ENCODE results near the gene MERTK.
"Not testable (repeated sequence)": the region's sequence is repeated elsewhere in the genome, so short reads cannot be mapped to it uniquely, and the experiment has no call there.

Gene MERTK

DNA sequence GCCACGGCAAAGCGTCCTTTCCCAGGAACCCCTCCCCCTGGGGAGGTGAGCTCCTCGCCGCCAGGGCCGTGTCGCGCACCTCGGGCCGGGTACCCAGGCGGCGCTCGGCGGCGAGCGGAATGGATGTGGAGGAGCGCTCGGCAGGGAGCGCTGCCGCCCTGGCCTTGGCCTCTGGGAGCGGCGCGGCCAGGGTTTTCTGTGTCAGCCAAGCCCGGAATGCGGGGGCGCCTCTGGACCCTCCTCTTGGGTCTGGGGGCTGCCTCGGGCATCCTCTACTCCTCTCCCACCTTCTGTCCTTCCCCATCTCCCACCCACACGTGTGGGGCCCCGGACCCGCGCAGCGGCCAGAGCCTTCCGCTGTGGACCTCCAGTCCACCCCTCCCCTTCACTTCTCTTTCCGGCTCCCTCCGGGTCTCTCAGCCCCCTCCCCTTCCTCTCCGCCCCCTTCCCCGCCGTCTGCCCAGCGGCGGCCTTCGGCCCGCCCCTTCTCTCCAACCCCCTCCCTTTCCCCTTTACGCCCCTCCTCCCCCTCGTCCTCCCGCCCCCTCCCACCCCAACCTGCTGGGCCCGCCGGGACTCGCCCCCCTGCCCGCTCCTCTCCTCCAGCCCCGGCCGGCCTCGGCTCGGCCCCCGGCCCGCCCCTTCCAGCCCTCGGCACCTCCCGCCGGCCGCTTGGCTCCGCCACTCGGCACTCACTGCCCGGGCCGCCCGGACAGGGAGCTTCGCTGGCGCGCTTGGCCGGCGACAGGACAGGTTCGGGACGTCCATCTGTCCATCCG, at the start of gene MERTK:
Gene MERTK, plus strand, starts transcription at position 684 of the 779 bp plus-strand sequence. CDS start 129 bp downstream, outside the sequence.
- DNase-seq, result peak; percentile 48

DNA sequence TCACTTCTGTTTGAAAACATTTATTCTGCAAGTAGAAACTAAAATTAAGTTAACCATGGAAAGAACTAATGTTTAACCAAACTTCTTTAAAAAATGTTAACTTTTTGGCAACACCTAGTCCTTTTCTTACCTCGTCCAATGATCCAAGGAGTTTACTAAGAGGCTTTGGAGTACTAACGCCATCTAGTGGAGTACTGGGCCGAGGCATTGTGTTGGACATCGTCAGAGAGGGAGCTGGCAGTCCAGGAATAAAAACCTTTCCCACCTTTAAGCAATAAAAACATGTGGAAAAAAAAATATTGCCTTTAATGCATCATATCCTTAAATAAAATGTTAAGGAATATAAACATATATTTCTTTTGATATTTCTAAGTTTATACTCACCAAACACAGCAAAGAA, 47.8 kb upstream of the MERTK start:
- DNase-seq, result peak; percentile 30

DNA sequence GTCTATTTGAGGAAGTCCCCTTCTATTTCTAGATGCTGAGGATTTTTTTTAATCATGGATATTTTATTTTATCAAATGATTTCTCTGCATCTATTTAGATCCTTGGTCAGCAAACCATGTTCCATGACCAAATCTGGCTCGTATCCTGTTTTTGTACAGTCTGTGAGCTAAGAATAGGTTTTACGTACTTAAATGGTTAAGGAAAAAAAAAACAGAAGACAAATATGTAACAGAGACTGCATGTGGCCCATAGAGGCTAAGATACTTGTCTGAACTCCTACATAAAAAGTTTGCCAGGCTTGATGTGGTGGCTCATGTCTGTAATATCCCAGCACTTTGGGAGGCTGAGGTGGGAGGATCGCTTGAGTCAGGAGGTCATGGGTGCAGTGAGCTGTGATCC, 45.9 kb upstream of the MERTK start:
- DNase-seq, result not testable (repeated sequence)

DNA sequence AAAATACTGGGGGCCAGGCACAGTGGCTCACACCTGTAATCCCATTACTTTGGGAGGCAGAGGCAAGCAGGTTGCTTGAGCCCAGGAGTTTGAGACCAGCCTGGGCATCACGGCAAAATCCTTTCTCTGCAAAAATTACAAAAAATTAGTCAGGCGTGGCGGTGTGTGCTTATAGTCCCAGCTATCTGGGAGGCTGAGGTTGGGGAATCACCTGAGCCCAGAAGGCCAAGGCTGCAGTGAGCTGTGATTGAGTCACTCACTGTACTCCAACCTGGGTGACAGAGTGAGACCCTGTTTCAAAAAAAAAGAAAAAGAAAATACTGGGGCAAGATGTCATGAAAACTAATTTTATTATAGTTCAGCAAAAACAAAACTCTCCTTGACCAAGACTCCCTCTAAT, 38.4 kb upstream of the MERTK start:
- not testable (repeated sequence) for DNase-seq

DNA sequence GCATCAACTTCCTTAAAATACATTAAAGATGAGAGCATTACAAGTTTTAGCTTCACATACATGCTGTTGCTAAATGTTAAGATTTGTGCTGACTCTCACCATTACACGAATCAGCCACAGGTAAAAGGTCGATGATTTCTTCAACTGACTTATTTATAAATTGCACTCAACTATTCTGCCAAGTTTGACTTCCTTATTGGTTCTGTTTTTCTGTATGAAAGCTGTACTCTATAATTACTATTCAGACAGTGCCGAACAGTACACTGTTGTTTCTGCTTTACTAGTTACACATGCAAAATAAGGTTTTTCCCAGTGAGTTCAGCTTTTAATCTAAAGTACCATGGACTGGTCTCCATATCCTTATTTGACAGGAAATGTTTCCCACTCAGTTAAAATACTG, 33.3 kb upstream of the MERTK start:
- not testable (repeated sequence) for DNase-seq

DNA sequence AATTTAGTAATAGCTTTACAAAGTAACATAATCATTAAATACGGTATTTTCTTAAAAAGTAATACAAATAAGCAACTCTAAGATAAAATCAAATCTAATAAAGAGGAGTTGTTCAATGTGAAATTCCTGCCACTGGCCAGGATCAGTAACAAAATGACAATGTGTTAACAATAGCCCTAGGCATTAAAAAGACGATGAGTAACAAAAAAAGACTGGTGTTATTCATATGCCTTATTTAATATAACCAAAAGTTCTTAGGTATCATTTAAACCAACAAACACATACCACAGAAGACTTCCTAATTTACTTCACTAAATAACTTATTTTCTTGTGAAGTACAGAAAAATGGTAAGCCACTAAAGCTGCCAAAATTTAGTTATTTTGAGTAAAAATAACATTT, 25.6 kb upstream of the MERTK start:
- not testable (repeated sequence) for DNase-seq

DNA sequence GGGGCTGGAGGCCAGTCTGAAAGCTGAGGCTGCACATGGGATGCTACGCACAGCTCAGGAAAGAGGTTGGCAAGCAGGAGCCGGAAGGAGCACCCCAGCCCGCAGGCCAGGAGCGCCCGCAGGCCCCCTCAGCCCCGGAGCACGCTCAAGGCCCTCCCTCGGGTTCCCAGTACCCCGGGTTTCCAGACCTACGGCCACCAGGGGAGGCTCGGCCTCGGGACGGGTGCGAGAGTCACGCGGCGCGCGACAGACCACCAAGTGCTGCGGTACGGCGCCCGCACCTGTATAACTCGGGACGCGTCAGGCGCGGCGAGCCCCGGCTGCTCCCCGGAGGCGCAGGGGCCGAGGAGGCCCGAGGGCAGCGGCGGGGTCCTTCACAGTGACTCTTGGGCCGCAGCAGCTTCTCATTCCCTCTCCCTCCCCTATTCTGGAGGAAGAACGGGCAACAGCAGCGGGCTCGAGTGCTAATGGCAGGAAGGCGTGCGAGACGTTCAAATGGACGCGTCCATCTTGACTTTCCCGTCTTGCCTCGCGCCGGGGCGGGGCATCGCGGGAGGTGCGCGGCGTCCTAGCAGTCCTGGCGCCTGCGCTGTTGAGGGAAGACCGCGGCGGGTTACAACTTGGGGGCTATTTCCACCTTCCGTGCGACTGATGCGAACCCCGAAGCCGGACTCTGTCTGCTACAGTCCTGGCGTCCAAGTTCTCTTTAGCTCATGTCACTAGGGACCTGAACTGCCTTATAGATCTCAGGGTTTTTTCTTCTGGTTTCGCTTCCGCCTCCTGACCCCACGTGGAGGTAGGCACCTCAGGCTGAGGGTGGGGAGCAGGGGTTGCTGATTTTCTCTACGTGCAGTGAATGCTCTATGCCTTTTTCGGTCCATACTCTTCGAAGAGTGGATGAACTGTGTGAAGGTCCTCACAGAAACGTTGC, 14.5 kb upstream of the MERTK start, which contains the start of gene ANAPC1:
Gene ANAPC1, minus strand, starts transcription at position 533 of the 931 bp plus-strand sequence. CDS start 3,368 bp downstream, outside the sequence.
- peak; percentile 92 for DNase-seq

DNA sequence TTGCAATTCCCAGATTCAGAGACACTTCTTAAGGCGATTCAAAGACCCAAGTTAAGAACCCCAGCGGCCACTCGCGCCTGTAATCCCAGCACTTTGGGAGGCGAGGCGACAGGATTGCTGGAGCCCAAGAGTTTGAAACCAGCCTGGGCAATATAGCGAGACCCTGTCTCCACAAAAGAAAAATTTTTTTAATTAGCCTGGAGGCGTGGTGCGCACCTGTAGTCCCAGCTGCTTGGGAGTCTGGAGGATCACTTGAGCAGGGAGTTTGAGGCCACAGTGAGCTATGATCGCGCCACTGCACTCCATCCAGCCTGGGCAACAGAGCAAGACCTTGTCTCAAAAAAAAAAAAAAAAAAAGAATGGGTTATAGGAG, 13.8 kb upstream of the MERTK start:
- DNase-seq, result no peak

DNA sequence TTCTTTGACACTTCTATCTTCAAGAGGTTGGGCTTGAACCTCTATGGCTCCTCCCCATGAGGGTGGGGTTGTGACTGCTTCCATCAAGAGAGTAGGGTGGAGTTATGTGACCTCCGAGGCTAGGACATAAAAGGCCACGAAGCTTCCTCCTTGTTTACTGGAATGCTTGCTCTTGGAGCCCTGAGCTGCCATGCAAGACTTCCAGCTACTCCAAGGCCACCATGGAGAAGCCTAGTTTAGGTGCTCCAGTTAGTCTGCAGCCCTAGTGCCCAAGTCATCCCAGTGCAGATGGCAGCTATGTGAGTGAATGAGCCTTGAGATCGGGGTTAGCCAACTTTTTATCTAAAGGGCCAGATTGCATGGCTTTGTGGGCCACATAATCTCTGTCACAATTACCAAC, 2.4 kb upstream of the MERTK start:
- DNase-seq, result peak; percentile 70

DNA sequence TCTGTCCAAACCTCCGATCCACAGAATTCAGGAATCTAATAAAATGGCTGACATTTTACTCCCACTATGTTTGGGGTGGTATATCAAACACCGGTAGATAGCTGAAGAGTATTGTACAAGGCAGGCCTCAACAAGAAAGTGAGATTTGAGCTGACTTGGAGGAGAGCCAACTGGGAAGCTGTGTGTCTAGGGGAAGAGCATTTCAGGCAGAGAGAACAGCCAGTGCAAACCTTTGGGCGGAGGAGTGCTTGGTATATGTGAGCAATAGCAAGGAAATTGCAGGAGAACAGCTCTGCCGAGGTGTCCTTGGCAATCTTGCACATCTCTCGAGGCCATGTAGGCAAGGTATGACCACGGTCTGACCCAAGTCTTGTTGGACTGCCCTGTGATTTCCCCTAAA, 1.8 kb upstream of the MERTK start:
- peak; percentile 32 for DNase-seq

DNA sequence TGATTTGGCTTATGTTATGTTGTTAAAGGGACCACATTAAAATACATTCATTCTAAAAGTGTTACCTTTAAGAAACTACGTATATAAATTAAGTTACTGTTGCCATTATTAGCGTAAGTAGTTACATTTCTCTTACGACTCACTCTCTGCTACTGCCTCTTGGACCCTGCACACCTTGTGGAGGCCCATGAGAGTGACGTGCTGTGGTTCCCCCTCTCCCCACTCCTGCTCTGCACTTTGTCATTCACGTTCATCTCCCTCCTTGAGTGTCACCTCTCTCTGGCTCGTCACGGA, 830 bp upstream of the MERTK start:
- no peak for DNase-seq

DNA sequence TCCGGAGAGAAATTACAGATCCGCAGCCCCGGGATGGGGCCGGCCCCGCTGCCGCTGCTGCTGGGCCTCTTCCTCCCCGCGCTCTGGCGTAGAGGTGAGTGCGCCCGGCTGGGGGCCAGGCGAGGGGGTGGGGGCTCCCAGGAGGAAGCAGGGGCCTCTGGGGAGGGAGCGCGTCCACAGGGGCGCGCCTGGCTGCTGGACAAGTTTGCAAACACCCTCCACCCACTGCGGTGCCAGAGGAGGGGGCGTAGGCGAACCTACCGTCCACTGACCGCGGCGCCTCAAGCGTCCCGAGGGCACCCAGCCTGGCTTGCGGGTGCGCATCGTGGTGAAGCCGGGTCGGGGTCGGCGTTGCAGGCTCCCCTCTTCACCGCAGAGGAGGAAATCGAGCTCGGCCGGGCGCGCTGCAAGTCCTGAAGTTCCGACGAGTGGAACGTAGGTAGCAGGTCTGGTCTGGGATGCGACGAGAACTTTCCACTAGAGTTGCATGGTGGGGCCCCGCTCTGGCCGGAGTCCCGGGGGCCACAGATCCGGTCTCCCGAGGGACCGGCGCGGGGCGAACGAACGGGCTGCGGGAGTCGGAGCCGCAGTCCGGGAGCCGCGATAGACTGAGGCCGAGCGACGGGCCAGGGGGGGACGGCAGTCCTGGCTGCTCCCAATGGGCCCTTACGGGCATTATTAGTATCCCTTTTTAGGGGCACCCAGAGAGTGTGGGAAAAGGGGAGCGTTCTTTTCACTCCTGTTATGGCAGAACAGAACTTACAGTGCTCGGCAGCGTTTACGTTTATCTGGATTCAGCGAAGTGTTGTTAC, 502 bp downstream of the MERTK start:
- DNase-seq, result peak; percentile 27

DNA sequence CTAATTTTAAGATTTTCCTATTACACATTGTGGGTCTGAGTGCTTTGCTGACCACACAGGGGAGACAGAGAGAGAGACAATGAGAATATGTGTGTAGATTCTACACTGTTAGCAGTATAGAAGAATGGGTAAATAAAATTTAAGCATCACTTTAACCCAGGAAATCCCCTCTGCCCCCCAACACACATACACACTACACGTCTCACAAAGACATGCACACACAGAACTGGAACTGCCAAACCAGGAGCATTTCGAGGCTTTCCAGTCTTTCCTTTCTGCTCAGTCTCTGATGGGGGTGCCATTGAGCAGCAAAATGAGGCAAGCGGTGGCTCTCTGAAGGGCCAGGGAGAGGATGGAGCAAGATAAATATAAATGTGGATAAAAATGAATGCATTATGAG, 2.5 kb downstream of the MERTK start:
- peak; percentile 61 for DNase-seq

DNA sequence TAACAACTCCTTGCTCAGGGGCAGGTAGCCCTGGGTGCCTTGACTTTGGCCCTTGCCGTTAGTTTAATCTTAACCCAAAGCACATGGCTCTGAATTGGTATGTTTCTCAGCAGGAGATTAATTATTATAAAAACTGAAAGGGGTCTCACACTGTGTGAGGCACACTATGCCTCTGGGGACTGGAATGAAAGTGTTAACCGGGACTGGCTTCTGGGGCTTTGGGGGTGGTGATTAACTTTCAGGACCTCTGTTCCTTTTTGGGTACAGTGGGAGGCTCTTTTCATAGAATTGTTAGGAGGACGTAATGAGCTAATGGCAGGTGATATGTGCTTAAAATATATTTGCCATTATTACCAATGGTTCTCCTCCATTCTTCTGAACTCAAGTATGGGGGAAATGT, 5.1 kb downstream of the MERTK start:
- DNase-seq, result no peak

DNA sequence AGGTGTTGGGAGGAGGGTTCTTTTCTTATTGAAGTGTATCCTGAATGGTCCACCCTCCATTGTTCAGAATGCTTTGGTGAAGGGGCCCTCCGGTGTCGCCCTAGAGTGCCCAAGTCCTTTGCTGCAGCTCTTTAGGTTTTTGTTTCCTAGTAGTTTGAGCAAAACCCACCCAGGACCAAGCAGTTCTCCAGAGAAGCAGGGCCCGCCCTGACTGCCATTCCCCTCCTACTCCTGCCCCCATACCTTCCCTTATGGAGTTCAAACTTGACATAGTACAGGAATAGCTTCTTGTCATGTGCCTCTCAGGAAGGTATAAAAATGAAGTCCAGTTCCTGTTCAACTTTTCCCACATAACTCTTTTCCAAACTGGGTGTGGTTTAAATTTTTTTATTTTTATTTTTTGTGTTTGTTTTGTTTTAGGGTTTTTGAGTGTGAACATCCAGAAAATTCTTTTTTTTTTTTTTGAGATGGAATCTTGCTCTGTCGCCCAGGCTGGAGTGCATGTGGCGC, 5.6 kb downstream of the MERTK start:
- DNase-seq, result no peak

DNA sequence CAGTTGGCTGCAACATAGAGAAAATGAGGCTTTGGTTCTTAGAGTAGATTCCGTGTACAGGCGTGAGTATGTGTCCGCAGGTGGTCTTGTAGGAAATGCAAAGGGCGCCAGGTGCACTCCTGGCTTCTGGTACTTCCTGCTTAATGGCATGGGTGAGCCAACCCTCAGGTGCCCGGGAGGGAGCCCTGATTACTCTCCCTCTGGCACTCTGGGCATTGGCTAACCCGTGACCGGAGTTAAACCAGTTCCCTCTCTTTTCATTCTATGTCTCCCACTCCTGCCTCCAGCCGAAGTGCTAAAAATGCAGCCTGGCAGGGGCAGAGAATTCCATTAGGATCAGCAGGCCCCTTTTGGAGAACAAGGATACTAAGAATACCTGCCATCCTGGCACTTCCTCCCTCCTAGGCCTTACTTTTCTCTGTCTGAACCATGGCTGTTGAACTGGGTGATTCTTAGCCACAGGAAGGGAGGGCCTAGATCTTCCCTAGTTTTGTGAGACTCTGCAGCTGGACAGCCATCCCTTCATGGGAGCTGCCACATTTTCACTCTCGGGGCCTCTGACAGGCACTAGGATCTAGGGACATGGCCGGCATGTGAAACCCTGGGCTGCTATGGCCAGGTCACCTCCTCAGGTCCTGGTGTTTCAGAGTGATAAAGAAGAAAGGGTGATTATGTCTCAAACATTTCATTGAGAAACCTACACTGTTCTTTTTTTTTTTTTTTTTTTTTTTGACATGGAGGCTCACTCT, 6.5 kb downstream of the MERTK start:
- no peak for DNase-seq

DNA sequence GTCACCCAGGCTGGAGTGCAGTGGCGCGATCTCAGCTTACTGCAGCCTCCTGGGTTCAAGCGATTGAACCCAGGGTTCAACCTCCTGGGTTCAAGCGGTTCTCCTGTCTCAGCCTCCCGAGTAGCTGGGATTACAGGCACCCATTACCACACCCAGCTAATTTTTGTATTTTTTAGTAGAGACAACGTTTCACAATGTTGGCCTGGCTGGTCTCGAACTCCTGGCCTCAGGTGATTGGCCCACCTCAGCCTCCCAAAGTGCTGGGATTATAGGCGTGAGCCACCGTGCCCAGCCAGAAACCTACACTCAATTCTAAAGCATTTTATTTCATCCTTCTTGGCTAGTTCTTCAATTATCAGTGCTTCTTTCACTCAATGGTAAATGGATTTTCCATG, 7.1 kb downstream of the MERTK start:
- DNase-seq, result not testable (repeated sequence)

DNA sequence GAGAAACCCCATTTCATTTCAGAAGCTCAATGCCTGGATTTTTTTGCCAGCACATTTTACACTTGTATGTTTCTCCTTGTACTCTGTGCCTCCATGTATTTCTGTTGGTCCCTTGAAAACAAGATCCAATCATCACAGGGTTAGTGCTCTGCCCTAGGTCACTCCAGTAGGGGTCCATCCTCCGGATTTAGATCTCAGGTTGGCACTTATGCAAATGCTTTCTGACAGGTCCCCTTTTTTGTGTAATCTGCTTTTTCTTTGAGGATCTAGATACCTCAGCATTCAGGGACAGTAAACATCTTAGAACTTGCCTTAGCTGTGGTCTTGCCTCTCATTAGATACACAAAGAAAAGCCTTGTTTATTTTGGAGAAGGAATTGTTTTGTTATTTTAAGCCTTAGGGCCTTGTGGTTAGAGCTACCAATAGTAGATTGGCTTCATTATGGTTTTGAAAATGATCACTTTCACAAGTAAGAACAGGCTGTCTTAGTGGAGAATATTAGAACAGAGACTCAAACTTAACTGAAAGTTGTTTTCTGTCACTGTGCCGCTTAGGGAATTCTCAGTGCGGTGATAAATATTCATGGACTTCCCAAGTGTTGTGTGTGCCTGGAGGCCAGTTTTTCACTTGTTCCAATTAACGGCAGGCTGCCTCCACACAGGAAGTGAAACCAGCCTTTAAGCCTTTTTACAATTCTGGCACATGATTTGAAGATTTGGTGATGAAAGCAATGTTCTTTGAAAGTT, 7.8 kb downstream of the MERTK start:
- no peak for DNase-seq

DNA sequence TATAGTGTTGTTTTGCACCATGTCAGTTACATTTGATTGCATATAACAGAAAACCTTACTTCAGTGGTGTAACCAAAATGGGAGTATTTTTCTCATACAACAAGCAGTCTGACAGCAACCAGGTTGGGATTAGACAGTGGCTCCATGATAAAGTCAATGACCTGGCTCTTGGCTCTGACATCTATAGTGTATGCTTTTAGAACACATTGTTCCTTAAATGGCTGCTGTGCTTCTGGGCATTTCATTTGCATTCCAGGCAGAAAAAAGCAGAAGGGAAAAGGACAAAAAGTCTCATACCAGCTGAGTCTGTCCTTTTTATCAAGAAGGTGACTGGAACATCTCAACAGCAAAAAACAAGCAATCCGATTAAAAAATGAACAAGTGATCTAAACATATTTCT, 10.2 kb downstream of the MERTK start:
- no peak for DNase-seq

DNA sequence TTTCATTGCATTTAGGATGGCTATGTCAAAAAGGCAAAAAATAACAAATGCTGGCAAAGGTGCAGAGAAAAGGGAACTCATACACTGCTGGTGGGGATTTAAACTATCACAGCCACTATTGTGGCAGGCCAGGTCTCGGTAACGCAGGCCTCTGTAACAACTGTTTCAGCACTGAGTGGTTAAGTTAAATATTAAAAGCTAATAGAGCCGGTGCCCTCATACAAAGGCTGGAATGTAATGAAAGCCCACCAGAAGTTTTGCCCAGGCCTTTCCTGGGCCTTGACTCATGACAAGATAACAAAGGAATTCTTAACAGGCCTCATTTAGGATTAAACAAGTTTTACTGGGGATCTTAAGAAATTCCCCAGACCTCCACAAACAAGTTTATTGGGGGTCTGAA, 10.7 kb downstream of the MERTK start:
- no peak for DNase-seq

DNA sequence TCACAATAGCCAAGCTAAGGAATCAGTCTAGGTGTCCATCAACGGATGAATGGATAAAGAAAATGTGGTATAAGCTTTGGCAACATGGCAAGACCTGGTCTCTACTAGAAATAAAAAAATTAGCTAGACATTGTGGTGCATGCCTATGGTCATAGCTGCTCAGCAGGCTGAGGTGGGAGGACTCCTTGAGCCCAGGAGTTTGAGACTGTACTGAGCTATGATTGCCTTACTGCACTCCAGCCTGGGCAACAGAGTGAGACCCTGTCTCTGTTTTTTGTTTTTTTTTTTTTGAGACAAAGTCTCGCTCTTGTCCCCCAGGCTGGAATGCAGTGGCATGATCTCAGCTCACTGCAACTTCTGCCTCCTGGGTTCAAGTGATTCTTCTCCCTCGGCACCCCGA, 11.6 kb downstream of the MERTK start:
- DNase-seq, result not testable (repeated sequence)
